ENCODE results near the gene TGIF1.

DNA sequence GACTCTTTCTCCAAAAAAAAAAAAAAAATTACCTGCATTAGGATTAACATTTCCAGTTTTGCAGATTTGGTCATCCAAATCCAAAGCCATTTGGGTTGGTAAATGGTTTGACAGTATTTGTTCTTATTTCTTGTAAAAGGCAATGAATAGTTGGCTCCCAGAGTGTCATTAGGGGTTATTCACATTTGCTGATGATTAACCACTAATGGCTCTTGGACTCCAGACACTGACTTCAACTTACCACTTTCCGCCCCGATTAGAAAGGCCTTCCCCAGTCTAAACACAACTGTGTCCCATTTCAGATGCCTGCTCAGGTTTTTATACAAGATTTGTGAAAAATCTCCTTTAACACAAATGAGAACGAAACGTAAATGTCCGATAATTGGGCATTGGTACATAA, 9.6 kb upstream of the TGIF1 start:
- TF ChIP-seq, protein P1, sequence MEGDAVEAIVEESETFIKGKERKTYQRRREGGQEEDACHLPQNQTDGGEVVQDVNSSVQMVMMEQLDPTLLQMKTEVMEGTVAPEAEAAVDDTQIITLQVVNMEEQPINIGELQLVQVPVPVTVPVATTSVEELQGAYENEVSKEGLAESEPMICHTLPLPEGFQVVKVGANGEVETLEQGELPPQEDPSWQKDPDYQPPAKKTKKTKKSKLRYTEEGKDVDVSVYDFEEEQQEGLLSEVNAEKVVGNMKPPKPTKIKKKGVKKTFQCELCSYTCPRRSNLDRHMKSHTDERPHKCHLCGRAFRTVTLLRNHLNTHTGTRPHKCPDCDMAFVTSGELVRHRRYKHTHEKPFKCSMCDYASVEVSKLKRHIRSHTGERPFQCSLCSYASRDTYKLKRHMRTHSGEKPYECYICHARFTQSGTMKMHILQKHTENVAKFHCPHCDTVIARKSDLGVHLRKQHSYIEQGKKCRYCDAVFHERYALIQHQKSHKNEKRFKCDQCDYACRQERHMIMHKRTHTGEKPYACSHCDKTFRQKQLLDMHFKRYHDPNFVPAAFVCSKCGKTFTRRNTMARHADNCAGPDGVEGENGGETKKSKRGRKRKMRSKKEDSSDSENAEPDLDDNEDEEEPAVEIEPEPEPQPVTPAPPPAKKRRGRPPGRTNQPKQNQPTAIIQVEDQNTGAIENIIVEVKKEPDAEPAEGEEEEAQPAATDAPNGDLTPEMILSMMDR (IDR thresholded peaks at IDR 0.05): no peak
- no peak for TF ChIP-seq POLR2A (IDR thresholded peaks at IDR 0.05)

Data from Peyer's patch (tissue), 4 donors.